ENCODE measurements around the gene TMEM184C.

DNA sequence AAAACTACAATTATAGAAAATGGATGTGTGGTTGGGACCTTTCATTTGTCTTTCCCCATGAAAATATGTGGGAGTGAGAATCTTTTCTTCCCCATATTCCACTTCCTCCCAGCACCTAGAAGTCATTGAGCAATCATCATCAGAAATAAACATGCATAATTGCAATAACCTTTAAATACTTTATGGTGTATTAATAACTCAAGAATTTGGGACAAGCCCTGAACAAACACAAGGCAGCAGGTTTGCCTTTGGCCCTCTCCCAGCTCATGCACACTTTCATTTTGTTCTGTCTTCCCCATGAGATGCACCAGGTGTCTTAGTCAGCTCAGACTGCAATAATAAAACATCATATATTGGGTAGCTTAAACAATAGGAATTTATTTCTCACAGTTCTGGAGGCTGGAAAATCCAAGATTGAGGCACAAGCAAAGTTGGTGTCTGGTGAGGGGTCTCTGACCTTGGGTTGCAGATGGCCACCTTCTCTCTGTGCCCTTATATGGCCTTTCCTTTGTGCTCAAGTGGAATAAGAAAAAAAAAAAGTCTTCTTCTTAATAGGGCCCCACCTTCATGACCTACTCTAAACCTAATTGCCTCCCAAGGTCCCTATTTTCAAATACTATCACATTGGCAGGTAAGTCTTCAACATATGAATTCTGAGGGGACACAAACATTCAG lies 34.7 kb upstream of the TMEM184C start:
- TF ChIP-seq, protein P1, sequence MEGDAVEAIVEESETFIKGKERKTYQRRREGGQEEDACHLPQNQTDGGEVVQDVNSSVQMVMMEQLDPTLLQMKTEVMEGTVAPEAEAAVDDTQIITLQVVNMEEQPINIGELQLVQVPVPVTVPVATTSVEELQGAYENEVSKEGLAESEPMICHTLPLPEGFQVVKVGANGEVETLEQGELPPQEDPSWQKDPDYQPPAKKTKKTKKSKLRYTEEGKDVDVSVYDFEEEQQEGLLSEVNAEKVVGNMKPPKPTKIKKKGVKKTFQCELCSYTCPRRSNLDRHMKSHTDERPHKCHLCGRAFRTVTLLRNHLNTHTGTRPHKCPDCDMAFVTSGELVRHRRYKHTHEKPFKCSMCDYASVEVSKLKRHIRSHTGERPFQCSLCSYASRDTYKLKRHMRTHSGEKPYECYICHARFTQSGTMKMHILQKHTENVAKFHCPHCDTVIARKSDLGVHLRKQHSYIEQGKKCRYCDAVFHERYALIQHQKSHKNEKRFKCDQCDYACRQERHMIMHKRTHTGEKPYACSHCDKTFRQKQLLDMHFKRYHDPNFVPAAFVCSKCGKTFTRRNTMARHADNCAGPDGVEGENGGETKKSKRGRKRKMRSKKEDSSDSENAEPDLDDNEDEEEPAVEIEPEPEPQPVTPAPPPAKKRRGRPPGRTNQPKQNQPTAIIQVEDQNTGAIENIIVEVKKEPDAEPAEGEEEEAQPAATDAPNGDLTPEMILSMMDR (conservative IDR thresholded peaks at IDR 0.05; ENCODE audit: low read depth in 2 of 2) = no peak
- no peak for TF ChIP-seq EZH2 (IDR thresholded peaks at IDR 0.05; ENCODE audit: low read depth, unreplicated experiment)
